ENCODE measurements around the gene GNPNAT1.

DNA sequence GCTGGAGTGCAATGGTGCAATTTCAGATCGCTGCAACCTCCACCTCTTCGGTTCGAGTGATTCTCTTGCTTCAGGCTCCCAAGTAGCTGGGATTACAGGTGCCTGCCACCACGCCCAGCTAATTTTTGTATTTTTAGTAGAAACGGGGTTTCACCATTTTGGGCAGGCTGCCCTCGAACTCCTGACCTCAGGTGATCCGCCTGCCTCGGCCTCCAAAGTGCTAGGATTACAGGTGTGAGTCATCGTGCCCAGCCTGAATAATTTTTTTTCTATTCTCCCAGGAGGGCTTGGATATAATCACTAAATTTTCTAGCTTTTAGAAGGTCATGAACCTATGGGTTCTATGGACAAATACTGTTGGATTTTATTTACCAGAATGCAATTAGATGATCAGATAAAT lies 44.7 kb upstream of the GNPNAT1 start:
- no peak for TF ChIP-seq POLR2A (IDR thresholded peaks at IDR 0.05)
- TF ChIP-seq, protein P1, sequence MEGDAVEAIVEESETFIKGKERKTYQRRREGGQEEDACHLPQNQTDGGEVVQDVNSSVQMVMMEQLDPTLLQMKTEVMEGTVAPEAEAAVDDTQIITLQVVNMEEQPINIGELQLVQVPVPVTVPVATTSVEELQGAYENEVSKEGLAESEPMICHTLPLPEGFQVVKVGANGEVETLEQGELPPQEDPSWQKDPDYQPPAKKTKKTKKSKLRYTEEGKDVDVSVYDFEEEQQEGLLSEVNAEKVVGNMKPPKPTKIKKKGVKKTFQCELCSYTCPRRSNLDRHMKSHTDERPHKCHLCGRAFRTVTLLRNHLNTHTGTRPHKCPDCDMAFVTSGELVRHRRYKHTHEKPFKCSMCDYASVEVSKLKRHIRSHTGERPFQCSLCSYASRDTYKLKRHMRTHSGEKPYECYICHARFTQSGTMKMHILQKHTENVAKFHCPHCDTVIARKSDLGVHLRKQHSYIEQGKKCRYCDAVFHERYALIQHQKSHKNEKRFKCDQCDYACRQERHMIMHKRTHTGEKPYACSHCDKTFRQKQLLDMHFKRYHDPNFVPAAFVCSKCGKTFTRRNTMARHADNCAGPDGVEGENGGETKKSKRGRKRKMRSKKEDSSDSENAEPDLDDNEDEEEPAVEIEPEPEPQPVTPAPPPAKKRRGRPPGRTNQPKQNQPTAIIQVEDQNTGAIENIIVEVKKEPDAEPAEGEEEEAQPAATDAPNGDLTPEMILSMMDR (IDR thresholded peaks at IDR 0.05): no peak
